ENCODE measurements around the gene RHBDF1. TPM values are rescaled to one million over a fixed set of nuclear protein-coding genes. Genes with fewer than 3 reads are reported as not detected.

RHBDF1 gene
- polyA plus RNA-seq, 1 of the 3 experiments (the other 2 are of a cell fraction), result 54.1 TPM

DNA sequence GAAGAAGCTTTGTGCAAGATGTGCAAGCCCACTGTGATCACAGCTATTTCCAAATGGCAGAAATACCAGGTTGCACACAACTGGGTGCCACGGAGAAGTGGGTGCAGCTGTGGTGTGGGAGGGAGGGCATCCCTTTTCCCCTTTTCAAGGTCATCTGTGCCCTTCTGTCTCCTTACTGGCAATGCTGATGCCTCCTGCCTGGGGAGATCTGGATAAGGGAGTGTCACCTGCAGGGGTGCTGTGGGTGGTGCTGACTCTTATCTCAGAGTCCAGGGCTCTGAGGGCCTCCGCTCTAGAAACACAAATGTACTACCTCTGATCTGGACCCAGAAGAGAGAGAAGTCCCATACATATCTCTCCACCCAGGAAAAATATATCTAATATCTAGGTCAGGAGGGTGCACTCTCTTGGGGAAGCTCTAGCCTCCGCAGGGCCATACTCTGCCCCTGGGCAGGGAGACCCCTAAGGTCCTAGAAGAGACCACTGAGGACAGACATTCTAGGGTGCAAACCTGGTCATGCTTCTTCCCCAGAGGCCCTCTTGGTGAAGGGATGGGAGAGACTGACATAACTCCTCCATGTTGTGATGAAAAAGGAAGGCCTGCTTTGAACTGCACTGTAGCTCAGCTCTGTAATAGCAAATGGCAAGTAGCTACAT is 47.5 kb upstream of the RHBDF1 start:
- peaks cover 0 to 6% of the 10 kb centered on the region in 2 experiments; a peak in 1 of 4 replicates for H3K4me1 ChIP-seq (ENCODE audit: control insufficient read depth in 1 of 2, insufficient read depth in 2 of 2, low read depth in 1 of 2, low read length in 1 of 2)
- DNase-seq, result no peak
- no peak overlapping the region for H3K4me3 ChIP-seq (ENCODE audit: low read depth in 2 of 2, low read length in 1 of 2)
- no peaks in the 10 kb centered on the region for H3K9me2 ChIP-seq
- H3K36me3 ChIP-seq (replicated peaks in 1 of 2; ENCODE audit: control insufficient read depth in 1 of 2, insufficient read depth in 2 of 2, low read length in 1 of 2), result peaks cover 3% of the 10 kb centered on the region in 2 experiments
- H4K20me1 ChIP-seq (ENCODE audit: insufficient read depth), result peaks cover 5% of the 10 kb centered on the region; the same call in 1 of the 2 replicates
- H3K9ac ChIP-seq, result no peak overlapping the region
- H2AFZ ChIP-seq (ENCODE audit: low read depth), result no peak overlapping the region
- no peaks in the 10 kb centered on the region for H3F3A ChIP-seq (replicated peaks; ENCODE audit: insufficient read depth)
- WGBS (ENCODE audit: low lambda C conversion rate), result 100% methylated on average over 2 of the region's 3 CpGs
- no peak for TF ChIP-seq NRF1 (IDR thresholded peaks at IDR 0.05; ENCODE audit: low read depth, low read length)
- TF ChIP-seq, protein P1, sequence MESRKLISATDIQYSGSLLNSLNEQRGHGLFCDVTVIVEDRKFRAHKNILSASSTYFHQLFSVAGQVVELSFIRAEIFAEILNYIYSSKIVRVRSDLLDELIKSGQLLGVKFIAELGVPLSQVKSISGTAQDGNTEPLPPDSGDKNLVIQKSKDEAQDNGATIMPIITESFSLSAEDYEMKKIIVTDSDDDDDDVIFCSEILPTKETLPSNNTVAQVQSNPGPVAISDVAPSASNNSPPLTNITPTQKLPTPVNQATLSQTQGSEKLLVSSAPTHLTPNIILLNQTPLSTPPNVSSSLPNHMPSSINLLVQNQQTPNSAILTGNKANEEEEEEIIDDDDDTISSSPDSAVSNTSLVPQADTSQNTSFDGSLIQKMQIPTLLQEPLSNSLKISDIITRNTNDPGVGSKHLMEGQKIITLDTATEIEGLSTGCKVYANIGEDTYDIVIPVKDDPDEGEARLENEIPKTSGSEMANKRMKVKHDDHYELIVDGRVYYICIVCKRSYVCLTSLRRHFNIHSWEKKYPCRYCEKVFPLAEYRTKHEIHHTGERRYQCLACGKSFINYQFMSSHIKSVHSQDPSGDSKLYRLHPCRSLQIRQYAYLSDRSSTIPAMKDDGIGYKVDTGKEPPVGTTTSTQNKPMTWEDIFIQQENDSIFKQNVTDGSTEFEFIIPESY (IDR thresholded peaks at IDR 0.05; ENCODE audit: borderline replicate concordance, low read depth), result no peak
- TF ChIP-seq MEF2A (IDR thresholded peaks at IDR 0.05; ENCODE audit: borderline replicate concordance, low read depth), result no peak
- TF ChIP-seq MXI1 (IDR thresholded peaks at IDR 0.05; ENCODE audit: low read depth, low read length), result no peak
- TF ChIP-seq, protein P2, sequence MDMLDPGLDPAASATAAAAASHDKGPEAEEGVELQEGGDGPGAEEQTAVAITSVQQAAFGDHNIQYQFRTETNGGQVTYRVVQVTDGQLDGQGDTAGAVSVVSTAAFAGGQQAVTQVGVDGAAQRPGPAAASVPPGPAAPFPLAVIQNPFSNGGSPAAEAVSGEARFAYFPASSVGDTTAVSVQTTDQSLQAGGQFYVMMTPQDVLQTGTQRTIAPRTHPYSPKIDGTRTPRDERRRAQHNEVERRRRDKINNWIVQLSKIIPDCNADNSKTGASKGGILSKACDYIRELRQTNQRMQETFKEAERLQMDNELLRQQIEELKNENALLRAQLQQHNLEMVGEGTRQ (IDR thresholded peaks at IDR 0.05; ENCODE audit: borderline replicate concordance, low read depth, low read length), result no peak
- no peak for TF ChIP-seq YY1 (IDR thresholded peaks at IDR 0.05; ENCODE audit: low read depth)
- no peak for TF ChIP-seq RCOR1 (IDR thresholded peaks at IDR 0.05; ENCODE audit: low read length)
- no peak for TF ChIP-seq FOSL2 (IDR thresholded peaks at IDR 0.05; ENCODE audit: borderline replicate concordance, low read depth)
- TF ChIP-seq, protein P3, sequence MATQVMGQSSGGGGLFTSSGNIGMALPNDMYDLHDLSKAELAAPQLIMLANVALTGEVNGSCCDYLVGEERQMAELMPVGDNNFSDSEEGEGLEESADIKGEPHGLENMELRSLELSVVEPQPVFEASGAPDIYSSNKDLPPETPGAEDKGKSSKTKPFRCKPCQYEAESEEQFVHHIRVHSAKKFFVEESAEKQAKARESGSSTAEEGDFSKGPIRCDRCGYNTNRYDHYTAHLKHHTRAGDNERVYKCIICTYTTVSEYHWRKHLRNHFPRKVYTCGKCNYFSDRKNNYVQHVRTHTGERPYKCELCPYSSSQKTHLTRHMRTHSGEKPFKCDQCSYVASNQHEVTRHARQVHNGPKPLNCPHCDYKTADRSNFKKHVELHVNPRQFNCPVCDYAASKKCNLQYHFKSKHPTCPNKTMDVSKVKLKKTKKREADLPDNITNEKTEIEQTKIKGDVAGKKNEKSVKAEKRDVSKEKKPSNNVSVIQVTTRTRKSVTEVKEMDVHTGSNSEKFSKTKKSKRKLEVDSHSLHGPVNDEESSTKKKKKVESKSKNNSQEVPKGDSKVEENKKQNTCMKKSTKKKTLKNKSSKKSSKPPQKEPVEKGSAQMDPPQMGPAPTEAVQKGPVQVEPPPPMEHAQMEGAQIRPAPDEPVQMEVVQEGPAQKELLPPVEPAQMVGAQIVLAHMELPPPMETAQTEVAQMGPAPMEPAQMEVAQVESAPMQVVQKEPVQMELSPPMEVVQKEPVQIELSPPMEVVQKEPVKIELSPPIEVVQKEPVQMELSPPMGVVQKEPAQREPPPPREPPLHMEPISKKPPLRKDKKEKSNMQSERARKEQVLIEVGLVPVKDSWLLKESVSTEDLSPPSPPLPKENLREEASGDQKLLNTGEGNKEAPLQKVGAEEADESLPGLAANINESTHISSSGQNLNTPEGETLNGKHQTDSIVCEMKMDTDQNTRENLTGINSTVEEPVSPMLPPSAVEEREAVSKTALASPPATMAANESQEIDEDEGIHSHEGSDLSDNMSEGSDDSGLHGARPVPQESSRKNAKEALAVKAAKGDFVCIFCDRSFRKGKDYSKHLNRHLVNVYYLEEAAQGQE (IDR thresholded peaks at IDR 0.05; ENCODE audit: low read depth, low read length), result no peak
- no peak for TF ChIP-seq JUND (IDR thresholded peaks at IDR 0.05)
- H3K27ac ChIP-seq (ENCODE audit: low read depth in 2 of 2, low read length in 1 of 2), result no peak overlapping the region
- H3K27me3 ChIP-seq (ENCODE audit: insufficient read depth), result no peaks in the 10 kb centered on the region
- H3K4me2 ChIP-seq, result no peak overlapping the region
- H3K9me3 ChIP-seq, result no peaks in the 10 kb centered on the region
- ChIA-PET POLR2A (no interaction called here), CTCF (interaction anchor here (1.0 to 6.0 kb wide), 3 partner anchors 13 to 54 kb away, joined by 4 to 88 read pairs (median 28); no protein-coding TSS in a partner anchor)
- H3K79me2 ChIP-seq (ENCODE audit: insufficient read depth), result peaks cover 6% of the 10 kb centered on the region; the same call in 1 of the 2 replicates

Measured in SK-N-SH (cell line).